ENCODE measurements around the gene CIB4.

CIB4 gene

DNA sequence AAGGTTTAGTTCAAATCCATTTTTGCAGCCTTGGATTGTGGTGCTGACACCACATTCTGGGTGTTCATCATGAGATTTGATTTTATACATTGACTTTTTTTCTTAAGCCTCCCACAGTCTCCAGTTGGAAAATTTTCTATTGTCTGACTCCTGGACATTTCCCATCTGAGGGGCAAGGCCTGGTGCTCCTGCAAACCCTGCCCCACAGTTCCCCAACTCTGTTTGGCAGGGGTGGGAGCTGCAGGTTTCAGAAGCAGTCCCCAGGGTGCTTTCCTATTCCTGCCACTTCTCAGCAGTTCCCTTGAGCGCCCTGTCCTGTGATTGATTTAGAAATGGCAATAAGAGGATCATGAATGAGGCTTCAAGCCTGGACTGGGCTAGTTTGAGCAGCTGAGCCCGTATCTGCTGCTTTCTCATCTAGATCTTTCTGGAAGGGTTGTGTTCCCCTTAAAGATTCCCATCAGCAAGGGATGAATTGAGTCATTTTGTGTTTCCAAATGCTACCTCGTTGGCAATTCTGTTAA lies 77.0 kb downstream of the CIB4 start:
- no peak for DNase-seq

DNA sequence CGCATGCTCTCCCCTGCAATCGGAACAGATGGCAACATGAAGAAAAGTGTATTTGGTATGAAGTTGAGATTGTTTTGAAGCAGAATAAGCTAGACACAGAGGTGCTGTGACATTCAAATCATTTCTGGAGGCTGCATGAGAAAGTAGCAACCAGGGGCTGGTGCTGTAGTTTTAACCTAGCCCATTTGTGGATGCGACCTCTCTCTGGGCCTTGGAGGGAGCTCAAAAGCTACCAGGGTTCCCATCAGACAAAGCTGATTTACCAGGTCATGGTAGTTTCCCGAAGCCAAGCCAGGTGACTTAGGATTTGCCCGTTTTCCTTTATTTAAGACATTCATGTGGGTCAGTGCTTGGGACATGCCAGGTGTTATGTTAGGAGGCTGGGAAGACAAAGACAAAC lies 77.5 kb downstream of the CIB4 start:
- no peak for DNase-seq

DNA sequence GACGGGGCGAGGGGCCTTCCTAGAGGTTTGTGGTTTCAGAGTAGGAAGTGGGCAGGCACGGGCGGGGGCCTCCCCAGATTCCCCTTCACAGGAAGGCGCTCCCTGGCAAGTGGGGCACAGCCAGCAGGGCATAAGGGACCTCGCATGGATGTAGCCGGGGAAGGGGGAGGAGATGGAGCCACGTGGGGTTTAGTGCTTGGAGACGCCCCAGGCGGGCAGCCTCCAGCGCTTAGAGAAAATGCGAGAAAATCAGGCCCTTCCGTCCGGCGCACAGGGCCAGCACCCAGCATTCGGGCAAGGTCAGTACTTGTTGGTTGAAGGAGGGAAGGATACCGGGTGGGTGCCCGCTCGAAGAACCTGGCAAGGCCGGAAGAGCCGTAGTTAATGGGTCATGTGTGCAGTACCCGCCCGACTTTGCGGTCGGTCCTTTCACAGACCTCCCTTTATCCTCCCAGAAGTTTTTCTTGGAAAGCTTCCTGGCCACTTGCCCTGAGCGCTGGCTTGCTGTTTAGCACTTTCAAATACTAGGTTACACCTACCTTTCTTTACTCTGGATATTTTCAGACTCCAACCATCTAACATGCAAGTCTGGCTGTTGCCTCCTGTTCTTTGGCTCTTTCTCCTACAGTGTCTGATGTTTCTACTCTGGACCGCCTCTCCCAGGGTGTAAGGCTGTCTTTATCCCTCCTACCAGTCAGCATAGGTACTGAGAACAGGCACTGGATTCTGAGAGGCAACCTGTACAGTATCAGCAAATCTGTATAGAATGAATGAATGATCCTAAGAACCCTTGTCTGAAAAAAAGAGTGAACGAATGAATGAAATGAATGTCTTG lies 78.1 kb downstream of the CIB4 start:
- no peak for DNase-seq

DNA sequence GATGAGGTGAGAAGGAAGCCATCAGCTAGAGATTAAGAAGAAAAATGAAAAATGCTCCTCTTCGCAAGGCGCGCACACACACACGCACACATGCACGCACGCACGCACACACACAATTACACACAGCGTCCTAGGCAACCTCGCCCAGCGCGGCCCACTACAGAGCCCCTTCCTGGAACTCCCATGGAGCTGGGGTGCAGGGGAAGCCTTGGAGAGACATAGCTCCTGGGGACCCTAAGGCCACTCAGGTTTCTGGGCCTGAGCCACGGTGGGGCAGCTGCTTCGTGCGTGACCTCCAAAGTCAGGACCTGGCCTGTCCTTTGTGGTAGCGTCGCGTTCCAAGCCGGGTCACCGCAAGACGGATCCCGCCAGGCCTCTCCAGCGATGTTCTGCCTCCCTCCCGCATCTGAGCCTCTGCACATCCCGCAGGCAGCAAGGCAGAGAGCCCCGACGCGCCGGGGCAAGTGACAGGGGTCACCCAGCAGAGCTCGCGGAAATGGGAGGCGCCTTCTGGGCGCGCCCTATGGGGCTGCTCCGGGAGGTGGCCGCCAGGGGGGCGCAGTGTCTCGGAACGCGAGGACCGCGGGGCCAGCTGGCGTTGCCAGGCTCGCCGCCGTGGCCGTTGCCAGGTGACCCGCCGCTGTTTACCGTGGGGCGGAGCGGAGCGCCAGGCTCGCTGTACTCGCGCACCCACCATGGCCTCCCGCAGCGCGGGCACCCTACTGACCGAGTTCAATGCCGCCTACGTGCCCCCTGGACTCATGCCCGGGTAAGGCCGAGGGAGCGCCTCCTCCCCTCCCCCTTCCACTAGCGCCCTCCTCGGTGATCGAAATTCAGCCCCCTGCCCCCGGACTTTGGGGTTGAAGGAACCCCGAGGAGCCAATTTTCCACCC lies 79.0 kb downstream of the CIB4 start:
- no peak for DNase-seq

DNA sequence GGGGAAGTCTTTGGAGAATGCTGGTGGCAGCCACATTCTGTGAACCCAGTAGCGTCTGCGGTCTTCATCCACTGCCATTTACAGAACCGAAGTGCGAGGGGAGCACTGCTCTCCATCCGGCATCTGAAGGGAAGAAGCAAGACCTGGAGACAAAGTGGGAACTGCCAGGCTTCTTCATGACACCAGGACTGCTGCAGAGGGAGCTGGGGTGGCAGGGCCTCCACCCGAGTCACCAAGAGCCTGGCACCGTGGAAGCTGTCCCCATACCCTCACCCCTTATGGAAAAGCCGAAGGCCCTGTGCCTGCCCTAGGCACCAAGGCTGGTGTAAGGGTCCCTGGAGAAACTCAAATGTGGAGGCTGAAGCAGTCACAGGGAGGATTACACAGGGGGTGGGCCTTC lies 79.8 kb downstream of the CIB4 start:
- no peak for DNase-seq

DNA sequence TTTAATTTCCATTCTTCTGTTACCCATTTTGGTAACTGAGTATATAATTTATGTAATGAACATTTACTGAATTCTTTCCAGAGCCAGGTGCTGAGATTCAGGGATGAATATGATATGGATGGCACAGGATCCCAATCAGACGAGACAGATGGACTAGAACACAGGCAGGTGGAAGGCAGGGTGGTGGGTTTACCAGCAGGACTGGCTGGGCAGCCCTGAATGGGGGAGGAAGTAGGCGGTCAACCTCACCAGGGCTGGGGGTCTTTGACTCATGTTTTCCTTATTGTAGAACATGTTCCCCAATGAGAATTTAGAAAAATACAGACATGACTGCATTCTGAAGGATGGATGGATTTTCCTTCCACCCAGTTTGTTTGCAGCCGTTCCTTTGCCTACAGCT lies 80.3 kb downstream of the CIB4 start:
- DNase-seq, result no peak

DNA sequence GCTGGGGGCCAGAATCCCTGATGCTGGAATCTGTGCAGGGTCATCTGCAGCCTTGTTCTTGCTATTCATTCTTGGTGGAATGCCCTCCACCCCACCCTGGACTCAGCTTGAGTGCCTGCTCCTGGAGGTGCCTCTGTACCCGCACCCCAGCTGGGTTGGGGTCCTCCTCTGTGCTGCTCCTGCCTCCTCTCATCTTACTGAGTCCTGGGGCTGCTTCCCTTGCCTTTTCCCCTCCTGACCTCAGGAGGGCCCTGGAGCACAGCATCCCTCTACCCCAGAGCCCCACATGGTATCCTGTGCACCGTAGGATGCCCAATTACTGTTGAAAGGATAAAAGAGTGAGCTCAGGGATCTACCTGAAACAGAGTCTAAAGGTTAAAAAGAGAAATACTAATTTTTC lies 81.6 kb downstream of the CIB4 start:
- DNase-seq, result no peak

DNA sequence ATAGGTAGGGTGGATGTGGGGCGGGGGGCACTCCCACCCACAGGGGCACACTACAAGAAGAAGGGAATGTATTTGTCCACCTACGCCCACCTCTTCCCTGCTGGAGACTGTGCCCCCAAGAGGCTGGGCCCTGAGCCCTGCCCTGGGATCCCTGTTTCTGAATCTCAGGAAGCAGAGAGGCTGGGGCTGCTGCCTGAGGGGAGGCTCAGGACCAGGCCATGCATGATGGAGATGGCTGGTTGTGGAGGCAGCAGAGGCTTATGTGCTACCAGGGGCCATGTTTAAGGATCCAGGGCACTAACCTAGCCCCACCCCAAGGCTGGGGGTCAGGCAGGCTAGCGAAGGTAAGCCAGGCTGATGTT lies 82.1 kb downstream of the CIB4 start:
- no peak for DNase-seq

DNA sequence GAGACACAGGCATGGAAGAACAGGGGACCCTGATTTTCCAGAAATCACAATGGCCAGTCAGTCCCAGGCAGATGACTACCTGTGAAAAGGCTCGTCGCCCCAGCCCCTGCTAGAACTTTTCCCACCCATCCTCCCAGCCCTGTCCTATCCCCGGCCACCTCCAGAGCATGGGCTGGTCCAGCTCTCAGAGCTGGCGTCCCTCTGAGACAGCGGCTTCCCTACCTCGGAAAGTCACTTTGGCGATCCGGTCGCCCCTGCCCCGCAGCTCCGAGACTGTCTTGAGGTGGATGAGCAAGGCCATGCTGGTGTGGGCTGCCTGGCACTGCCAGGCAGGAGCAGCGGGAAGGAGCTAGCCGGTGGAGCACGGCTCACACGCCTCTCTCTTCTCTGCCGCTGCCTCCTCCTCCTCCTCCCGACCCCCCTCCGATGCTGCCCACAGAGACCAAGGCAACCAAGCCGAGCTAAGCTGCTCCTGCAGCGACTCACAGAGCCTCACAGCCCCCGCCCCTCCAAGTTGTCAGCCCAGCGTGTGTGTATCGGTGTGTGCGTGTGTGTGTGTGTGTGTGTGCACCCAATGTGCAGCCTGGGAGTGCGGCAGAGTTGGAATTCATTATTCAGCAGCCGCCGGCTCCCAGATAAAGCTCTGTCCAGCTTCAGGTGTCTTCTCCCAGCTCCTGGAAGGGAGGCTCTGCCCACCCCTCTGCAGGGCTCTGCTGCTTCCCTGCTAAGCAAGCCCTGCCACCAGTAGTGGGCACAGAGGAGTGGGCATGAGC lies 82.7 kb downstream of the CIB4 start:
- DNase-seq, result no peak

DNA sequence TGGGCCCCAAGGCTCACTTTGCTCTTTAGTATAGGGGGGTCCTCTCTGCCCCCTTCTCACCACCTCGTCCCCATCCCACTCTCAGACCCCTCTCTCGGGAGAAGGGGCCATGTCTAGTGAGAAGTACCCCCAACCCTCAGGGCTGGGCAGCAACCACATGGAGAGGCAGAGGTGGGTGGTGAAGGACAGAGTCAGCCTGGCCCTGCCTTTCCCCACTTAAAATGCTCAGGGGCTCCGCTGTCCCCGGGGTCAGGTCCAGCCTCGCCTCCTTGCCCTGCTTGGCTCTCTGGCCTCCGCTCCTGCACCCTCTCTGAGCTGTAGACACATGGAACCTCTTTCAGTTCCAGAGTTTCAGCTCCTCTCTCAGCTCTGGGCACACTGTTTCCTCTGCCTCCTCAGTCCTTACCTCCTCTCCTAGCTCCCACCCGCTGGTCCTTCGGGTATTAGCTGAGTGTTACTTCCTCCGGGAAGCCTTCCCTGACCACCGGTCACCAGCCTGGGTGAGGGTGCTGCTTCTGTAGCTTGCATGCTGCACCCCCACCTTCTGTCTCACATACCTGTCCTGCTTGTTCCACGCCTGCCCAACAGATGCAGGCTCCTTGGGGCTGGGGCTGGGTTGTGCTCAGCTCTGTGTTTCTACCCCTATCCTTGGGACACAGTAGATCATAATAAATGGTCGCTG lies 83.8 kb downstream of the CIB4 start:
- no peak for DNase-seq

DNA sequence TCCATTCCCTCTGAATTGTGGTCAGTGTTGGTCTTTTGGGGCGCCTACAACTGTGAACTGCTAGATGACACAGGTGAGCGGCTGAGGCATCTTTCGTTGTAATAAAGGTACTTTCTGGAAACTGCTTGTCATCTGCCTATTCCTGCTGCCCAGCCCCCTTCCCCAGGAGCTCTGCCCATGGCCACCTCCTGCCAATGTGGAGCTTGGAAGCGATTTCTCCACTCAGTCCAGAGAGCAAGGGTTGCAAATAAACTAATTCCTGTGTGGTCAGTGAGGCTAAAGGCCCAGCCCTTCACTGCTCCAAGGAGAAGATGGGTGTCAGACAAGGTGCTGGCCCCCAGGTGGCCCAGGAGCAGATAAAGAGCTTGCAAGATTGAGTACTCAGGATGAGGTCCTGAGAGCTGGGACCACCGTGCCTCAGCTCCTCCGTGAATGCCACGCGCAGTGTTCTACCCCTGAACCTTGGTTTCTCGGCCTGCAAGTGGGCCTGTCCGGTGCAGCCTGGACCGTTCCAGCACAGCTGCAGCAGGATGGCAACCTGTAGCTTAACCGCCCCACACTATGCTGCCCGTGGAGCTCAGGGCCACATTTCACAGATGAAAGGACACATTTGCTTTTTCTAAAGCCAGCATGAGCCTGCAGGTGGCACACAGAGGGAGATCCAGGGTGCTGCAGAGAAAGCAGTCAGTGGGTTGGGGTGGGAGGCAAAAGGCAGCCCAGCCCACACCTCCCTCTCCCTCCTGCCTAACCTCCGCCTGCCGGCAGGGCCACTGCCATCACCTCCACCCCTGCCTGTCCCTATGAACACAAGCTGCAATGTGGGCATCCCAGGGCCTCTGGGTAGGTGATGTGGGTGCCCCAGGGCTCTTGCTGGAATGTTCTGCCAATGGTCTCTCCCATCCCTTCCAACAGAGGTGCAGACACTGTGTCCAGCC lies 84.6 kb downstream of the CIB4 start:
- DNase-seq, result no peak

DNA sequence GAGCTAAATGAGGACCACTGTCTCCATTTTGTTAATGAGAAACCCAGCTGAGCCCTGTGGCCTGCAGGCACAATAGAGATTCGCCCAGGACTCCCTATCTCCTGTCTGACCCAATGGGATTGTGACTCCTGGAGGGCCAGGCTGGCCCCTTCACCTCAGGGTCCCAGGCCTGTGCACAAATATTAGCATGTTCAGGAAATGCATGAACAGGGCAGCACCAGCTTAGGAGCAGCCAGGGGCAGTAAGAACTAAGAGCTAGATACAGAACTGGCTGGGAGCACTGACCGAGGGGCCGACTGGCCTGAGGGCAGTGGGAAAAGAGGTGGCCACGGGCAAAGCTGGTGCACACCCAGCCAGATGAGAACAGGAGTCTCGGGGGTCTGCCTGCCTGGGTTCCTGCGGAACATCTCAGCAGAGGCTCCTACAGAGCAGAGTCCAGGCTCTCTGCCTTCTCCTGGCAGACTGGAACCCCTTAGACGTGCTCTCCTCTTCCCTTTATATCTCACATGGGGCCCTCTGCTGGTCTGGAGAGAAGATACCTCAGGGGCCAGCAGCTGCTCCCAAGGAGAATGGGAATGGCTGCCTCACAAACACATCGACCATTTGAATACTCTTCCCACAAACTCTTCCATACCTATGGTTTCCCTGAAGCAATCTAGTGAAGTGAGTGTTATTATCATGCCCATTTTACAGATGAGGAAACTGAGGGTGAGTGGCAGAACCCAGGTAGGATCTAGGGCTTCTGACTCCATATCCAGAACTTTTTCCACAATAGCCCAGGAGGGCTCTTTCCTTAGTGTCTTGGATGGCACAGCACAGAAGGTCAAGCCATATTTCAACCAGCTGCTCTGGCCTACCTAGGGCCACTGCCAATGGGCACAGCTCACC lies 85.7 kb downstream of the CIB4 start:
- no peak for DNase-seq

DNA sequence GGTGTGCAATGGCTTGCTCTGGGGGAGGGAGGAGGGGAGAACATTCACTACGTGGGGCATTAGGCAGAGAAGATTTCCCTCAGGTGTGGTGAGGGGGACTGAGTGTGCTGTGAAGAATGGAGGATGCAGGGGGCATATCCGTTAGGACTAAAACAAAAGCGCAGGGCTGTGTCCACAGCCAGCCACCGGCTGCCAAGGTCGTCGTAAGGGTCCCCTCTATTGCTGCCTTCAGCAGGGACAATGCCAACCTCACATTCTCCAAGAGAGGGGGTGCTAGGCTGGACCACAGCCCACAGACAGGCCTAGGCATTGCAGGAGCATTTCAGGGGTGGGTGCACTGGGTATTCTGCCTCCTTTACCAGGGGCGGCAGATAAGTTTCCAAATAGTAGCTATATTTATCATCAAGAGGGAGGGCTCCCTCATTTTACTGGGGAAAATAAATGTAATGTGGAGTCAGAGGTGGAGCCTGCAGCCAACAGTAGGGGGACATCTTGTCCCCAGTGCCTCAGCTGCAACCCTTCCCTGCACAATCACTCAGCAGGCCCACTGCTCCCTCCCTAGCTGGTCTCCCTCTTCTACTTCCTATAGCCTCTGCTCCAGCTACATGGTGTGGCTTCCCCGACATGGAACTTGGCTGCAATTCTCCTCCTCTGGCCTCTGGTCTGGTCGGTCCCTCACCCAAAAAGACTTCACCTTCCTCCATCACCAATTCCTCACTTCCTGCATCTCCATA lies 88.4 kb downstream of the CIB4 start:
- DNase-seq, result no peak

DNA sequence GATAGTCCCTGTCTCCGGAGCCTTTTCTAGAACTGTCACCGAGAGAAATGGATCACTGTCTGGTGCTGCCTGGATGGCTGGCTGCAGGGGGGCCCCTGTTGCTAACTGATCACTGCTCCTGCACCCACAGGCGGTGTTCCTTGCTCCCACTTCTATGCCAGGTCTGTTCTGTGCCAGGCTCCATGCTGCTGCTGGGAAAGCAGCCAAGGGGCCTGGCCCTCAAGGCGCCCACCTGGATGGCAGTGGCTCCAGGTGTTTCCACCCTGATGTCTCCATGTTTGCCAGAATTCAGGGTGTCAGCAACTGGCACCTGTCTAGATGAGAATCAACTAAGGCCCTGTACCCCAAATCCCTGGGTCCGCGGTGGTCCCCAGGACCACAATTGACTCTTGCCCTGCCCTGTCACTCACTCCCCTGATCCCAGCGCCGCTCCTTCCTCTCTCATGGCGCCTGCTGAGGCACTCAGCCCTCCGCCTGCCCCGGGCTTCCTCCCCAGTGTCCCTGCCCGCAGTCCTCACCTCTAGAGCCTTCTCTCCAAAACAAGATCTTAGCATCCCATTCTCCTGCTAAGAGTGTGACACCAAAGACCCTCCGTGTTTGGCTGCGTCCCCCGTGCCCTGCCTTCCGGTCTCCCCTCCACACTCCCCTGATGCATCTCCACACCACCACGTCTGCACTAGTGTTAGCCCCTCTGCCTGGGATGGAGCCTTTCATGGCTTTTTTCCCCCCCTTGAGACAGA lies 90.7 kb downstream of the CIB4 start:
- no peak for DNase-seq

DNA sequence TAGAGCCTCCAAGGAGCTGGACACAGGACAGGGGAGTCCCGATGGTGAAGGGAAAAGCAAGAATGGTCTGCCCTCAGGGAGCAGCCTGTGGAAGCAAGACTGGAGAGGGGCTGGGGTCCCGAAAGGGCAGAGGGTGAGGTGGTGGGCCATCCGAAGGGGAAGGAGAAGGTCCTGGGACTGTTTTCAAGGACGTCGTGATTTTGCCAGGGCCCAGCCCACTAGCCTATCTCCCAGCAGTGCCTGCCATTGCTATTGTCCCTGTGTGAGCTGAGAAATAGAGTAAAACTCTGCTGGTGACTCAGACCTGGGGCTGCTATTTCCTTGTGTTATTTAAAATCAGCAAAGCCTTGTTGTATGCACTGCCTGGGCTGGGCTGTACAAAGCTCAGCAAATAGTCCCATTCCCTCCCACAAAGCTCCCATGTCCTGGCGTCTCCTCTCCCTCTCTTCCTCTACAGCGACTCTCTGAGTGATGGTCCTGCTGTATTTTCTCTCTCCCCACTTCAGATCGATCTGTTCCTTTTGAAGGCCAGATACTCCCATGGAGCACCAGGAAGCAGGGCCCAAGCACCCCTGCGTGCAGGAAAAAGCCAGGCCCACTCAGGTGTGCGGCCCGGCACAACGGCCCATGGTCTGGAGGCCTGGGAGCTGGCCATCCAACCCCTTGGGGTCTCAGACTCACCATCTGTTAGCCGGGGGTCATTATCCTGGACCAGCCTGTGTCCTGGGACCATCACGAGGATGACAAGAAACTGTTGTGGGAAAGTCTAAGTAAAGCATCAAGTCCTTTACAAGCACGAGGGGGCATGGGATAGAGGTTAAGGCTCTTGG lies 98.3 kb downstream of the CIB4 start:
- DNase-seq, result no peak

DNA sequence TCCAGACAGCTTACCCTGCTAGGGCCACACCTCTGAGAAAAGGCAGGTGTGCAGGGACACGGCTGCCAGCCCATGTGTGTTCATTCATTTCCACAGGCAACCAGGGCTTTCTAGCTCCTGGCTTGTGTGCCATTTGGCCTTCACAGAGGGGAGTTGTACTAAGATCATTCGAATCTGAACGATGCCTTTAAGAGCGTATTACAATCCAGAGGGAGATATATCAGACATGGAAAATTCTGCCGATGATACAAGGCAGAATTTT lies 99.0 kb downstream of the CIB4 start:
- DNase-seq, result no peak

DNA sequence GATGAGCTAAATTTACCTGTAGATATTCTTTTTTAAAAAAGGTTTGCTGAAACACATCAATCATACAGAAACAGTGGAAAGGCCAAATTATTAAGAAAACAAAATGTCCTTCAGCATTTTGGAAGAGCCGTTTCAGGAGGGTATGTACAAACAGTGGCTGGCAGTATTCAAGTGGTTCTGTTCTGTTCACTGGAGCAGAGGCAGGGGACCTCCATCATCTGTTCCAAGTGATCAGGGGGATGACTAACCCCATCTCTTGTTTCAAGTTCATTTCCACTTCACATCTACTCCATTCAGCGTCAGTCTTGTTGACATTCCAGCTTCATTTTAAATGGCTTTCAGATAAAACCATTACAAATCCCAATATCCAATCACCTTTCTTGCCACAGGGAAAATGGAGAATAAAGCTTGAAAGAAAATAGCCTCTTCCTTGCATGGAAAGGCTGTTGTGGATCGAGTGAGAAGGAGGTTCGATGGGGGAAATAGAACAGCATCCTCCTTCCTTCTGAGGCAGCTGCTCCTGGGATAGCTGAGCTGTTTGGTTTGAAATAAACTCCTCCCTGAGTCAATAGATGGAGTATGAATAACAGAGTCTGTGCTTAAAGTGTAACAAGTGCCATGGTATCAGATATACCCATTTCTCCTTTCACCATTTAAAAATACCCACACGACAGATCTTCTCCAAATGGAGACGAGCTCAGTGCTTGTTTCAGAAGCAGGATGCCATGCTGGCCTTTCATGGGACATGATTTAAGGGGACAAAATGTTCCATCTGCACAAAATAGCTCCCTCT lies 99.6 kb downstream of the CIB4 start:
- DNase-seq, result no peak
